NT2/D1 (cell line): ENCODE data around the gene PRR15.

Source experiments
- SUZ12 ChIP-seq: IDR thresholded peaks from 2 replicates; pipeline ENCODE4 v1.6.1; 2011; ENCODE audit not compliant: insufficient read length, insufficient read depth; ENCODE audit errors: extremely low read depth
- YY1 ChIP-seq: IDR thresholded peaks from 2 replicates; pipeline ENCODE4 v1.6.1; 2011; ENCODE audit not compliant: insufficient read length, insufficient read depth
- ZNF274 ChIP-seq: IDR thresholded peaks from 2 replicates; pipeline ENCODE4 v1.6.1; 2011; ENCODE audit warnings: mild to moderate bottlenecking, low read depth, low read length

DNA sequence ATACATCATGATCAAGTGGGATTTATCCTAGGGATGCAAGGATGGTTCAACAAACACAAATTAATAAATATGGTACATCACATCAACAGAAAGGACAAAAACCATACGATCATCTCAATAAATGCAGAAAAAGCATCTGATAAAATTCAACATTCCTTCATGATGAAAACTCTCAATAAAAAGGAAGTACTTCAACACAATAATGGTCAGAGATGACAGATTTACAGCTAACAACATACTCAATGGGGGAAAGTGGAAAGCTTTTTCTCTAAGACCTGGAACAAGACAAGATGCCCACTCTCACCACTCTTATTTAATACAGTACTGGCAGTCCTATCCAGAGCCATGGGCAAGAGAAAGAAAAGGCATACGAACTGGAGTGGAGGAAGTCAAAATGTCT lies 39.9 kb upstream of the PRR15 start:
- TF ChIP-seq YY1, result no peak
- no peak for TF ChIP-seq SUZ12
- no peak for TF ChIP-seq ZNF274
